ENCODE results near the gene AP4S1.

The AP4S1 gene

DNA sequence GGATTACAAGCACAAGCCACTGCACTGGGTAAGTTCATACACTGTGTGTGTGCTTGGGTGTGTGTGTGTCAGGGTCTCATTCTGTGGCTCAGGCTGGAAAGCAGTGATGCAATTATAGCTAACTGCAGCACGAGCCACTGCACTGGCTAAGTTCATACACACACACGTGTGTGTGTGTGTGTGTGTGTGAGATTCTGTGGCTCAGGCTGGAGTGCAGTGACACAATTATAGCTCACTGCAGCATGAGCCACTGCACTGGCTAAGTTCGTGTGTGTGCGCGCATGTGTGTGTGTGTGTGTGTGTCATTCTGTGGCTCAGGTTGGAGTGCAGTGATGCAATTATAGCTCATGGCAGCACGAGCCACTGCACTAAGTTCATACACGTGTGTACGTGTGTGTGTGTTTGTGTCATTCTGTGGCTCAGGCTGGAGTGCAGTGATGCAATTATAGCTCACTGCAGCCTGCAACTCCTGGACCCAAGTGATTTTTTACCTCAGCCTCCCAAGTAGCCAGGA is 96.7 kb downstream of the AP4S1 start:
- Histone ChIP-seq H3K4me1 (ENCODE audit: control insufficient read depth, insufficient read depth, low read length) (no peaks in the 10 kb centered on the region), H3K36me3 (ENCODE audit: control insufficient read depth in 2 of 2, insufficient read depth in 1 of 2, low read length in 2 of 2) (peaks cover 71 to 79% of the 10 kb centered on the region in 2 experiments), H3K9me3 (ENCODE audit: control insufficient read depth, insufficient read depth, low read depth, low read length) (no peaks in the 10 kb centered on the region), H3K4me3 (ENCODE audit: low read depth, low read length) (no peak overlapping the region), H3K27ac (ENCODE audit: extremely low read depth, low read depth, low read length) (no peak overlapping the region)
- no peak for TF ChIP-seq ZNF561 (tag by site-specific recombination; IDR thresholded peaks at IDR 0.05; ENCODE audit: borderline replicate concordance)
- TF ChIP-seq, protein P1, sequence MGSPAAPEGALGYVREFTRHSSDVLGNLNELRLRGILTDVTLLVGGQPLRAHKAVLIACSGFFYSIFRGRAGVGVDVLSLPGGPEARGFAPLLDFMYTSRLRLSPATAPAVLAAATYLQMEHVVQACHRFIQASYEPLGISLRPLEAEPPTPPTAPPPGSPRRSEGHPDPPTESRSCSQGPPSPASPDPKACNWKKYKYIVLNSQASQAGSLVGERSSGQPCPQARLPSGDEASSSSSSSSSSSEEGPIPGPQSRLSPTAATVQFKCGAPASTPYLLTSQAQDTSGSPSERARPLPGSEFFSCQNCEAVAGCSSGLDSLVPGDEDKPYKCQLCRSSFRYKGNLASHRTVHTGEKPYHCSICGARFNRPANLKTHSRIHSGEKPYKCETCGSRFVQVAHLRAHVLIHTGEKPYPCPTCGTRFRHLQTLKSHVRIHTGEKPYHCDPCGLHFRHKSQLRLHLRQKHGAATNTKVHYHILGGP (tag by site-specific recombination; IDR thresholded peaks at IDR 0.05): no peak
- TF ChIP-seq, protein P2, sequence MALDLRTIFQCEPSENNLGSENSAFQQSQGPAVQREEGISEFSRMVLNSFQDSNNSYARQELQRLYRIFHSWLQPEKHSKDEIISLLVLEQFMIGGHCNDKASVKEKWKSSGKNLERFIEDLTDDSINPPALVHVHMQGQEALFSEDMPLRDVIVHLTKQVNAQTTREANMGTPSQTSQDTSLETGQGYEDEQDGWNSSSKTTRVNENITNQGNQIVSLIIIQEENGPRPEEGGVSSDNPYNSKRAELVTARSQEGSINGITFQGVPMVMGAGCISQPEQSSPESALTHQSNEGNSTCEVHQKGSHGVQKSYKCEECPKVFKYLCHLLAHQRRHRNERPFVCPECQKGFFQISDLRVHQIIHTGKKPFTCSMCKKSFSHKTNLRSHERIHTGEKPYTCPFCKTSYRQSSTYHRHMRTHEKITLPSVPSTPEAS (tag by site-specific recombination; IDR thresholded peaks at IDR 0.05): peak; percentile 81
- ChIA-PET CTCF (interaction anchor here (0.6 to 1.3 kb wide), 4 partner anchors 22 to 233 kb away, joined by 3 to 4 read pairs (median 3); no protein-coding TSS in a partner anchor), POLR2A (no interaction called here)

DNA sequence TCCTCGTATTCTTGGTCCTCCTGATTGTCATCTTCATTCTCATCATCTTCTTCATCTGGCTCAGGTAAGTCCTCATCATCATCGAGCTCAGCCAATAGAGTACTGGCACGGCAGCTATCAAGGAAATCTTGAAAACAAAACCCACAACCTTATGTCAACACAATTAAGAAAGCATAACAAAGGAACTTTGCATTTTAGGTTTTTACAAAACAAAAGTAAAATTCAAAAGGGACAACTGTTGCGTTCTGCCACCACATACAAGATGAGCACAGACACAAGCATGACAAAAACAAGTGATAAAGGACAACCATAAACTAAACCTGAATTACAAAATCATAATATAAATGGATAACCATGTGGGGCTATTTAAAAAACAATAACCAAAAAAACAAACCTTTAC is 97.5 kb downstream of the AP4S1 start:
- H3K36me3 ChIP-seq (ENCODE audit: control insufficient read depth in 2 of 2, insufficient read depth in 1 of 2, low read length in 2 of 2): peaks cover 70 to 77% of the 10 kb centered on the region in 2 experiments
- ChIA-PET CTCF (interaction anchor here (1.3 kb wide), 1 partner anchor 85 kb away, joined by 4 read pairs; no protein-coding TSS in a partner anchor), POLR2A (no interaction called here)

DNA sequence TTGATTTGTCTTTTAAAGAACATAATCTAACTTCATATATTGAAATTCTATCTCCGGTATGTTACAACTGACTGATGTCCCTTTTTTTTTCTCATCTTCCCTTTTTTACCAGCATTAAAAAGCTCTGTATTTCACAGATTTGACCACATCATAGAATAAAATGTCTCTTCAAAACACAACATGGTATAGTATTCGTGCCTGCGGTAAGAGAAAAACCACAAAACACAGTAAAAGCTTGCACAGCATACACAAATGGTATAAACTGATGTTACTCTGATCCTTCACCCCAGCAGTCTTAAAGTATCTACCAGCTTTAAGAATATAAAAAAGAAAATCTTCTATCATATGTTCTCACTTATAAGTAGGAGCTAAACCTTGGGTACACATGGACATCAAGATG is 98.7 kb downstream of the AP4S1 start:
- ChIA-PET POLR2A (no interaction called here), CTCF (no interaction called here)
- Histone ChIP-seq H3K4me3 (ENCODE audit: low read depth, low read length) (no peak overlapping the region), H3K27ac (ENCODE audit: extremely low read depth, low read depth, low read length) (no peak overlapping the region), H3K4me1 (ENCODE audit: control insufficient read depth, insufficient read depth, low read length) (no peaks in the 10 kb centered on the region), H3K36me3 (ENCODE audit: control insufficient read depth in 2 of 2, insufficient read depth in 1 of 2, low read length in 2 of 2) (peaks cover 68 to 78% of the 10 kb centered on the region in 2 experiments), H3K9me3 (ENCODE audit: control insufficient read depth, insufficient read depth, low read depth, low read length) (no peaks in the 10 kb centered on the region)
- TF ChIP-seq, protein P3, sequence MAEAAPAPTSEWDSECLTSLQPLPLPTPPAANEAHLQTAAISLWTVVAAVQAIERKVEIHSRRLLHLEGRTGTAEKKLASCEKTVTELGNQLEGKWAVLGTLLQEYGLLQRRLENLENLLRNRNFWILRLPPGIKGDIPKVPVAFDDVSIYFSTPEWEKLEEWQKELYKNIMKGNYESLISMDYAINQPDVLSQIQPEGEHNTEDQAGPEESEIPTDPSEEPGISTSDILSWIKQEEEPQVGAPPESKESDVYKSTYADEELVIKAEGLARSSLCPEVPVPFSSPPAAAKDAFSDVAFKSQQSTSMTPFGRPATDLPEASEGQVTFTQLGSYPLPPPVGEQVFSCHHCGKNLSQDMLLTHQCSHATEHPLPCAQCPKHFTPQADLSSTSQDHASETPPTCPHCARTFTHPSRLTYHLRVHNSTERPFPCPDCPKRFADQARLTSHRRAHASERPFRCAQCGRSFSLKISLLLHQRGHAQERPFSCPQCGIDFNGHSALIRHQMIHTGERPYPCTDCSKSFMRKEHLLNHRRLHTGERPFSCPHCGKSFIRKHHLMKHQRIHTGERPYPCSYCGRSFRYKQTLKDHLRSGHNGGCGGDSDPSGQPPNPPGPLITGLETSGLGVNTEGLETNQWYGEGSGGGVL (tag by site-specific recombination; IDR thresholded peaks at IDR 0.05): no peak
- TF ChIP-seq ZNF433 (tag by site-specific recombination; IDR thresholded peaks at IDR 0.05; ENCODE audit: low read depth) (no peak), ZNF140 (tag by site-specific recombination; IDR thresholded peaks at IDR 0.05) (no peak), ZNF623 (tag by site-specific recombination; IDR thresholded peaks at IDR 0.05) (no peak), SCRT1 (tag by site-specific recombination; IDR thresholded peaks at IDR 0.05; ENCODE audit: borderline replicate concordance) (no peak), ZNF571 (tag by site-specific recombination; IDR thresholded peaks at IDR 0.05) (no peak), HOXD13 (CRISPR knock-in tag; IDR thresholded peaks at IDR 0.05; ENCODE audit: borderline replicate concordance) (no peak)
- TF ChIP-seq, protein P4, sequence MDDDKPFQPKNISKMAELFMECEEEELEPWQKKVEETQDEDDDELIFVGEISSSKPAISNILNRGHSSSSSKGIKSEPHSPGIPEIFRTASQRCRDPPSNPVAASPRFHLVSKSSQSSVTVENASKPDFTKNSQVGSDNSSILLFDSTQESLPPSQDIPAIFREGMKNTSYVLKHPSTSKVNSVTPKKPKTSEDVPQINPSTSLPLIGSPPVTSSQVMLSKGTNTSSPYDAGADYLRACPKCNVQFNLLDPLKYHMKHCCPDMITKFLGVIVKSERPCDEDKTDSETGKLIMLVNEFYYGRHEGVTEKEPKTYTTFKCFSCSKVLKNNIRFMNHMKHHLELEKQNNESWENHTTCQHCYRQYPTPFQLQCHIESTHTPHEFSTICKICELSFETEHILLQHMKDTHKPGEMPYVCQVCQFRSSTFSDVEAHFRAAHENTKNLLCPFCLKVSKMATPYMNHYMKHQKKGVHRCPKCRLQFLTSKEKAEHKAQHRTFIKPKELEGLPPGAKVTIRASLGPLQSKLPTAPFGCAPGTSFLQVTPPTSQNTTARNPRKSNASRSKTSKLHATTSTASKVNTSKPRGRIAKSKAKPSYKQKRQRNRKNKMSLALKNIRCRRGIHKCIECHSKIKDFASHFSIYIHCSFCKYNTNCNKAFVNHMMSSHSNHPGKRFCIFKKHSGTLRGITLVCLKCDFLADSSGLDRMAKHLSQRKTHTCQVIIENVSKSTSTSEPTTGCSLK (tag by site-specific recombination; IDR thresholded peaks at IDR 0.05): no peak
- TF ChIP-seq, protein P5, sequence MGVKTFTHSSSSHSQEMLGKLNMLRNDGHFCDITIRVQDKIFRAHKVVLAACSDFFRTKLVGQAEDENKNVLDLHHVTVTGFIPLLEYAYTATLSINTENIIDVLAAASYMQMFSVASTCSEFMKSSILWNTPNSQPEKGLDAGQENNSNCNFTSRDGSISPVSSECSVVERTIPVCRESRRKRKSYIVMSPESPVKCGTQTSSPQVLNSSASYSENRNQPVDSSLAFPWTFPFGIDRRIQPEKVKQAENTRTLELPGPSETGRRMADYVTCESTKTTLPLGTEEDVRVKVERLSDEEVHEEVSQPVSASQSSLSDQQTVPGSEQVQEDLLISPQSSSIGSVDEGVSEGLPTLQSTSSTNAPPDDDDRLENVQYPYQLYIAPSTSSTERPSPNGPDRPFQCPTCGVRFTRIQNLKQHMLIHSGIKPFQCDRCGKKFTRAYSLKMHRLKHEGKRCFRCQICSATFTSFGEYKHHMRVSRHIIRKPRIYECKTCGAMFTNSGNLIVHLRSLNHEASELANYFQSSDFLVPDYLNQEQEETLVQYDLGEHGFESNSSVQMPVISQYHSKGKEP (tag by site-specific recombination; IDR thresholded peaks at IDR 0.05): no peak
- TF ChIP-seq, protein P6, sequence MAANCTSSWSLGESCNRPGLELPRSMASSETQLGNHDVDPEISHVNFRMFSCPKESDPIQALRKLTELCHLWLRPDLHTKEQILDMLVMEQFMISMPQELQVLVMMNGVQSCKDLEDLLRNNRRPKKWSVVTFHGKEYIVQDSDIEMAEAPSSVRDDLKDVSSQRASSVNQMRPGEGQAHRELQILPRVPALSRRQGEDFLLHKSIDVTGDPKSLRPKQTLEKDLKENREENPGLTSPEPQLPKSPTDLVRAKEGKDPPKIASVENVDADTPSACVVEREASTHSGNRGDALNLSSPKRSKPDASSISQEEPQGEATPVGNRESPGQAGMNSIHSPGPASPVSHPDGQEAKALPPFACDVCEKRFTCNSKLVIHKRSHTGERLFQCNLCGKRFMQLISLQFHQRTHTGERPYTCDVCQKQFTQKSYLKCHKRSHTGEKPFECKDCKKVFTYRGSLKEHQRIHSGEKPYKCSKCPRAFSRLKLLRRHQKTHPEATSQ (tag by site-specific recombination; IDR thresholded peaks at IDR 0.05): no peak

More for the DNA sequence above, 97.5 kb downstream of the AP4S1 start:
- H3K4me1 ChIP-seq (ENCODE audit: control insufficient read depth, insufficient read depth, low read length): no peaks in the 10 kb centered on the region
- H3K4me3 ChIP-seq (ENCODE audit: low read depth, low read length): no peak overlapping the region
- H3K9me3 ChIP-seq (ENCODE audit: control insufficient read depth, insufficient read depth, low read depth, low read length): no peaks in the 10 kb centered on the region
- H3K27ac ChIP-seq (ENCODE audit: extremely low read depth, low read depth, low read length): no peak overlapping the region
- TF ChIP-seq ZFP69B (tag by site-specific recombination; IDR thresholded peaks at IDR 0.05) (no peak), ZNF174 (tag by site-specific recombination; IDR thresholded peaks at IDR 0.05) (no peak), BCL11B (tag by site-specific recombination; IDR thresholded peaks at IDR 0.05; ENCODE audit: low read depth) (no peak)
- TF ChIP-seq, protein P7, sequence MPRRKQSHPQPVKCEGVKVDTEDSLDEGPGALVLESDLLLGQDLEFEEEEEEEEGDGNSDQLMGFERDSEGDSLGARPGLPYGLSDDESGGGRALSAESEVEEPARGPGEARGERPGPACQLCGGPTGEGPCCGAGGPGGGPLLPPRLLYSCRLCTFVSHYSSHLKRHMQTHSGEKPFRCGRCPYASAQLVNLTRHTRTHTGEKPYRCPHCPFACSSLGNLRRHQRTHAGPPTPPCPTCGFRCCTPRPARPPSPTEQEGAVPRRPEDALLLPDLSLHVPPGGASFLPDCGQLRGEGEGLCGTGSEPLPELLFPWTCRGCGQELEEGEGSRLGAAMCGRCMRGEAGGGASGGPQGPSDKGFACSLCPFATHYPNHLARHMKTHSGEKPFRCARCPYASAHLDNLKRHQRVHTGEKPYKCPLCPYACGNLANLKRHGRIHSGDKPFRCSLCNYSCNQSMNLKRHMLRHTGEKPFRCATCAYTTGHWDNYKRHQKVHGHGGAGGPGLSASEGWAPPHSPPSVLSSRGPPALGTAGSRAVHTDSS (tag by site-specific recombination; IDR thresholded peaks at IDR 0.05): peak; percentile 14; the same call in 1 of the 2 replicates

Data from HEK293 (cell line).